ENCODE data around the gene SMARCA2.
A peak's percentile ranks its signal among the peaks of the same experiment; 100 is the strongest.
"Not testable (repeated sequence)": the region's sequence is repeated elsewhere in the genome, so short reads cannot be mapped to it uniquely, and the experiment has no call there.

SMARCA2 gene

DNA sequence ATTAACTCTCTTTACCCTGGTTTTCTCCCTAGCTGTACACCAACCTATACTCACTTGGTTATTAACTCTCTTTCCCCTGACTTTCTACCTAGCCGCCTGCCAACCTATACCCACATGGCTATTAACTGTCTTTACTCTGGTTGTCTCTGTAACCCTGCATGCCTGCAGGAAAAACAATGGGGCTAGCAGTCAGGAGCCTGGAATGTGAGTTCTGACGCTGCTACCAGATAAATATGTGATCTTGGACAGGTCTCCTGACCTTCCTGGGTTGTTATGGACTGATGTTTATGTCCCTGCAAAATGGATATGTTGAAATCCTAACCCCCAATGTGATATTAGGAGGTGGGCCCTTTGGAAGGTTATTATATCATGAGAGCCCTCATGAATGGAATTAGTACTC is 119.2 kb downstream of the SMARCA2 start:
- no peak for DNase-seq (ENCODE audit: extremely low read depth in 1 of 2, low read depth in 1 of 2)

DNA sequence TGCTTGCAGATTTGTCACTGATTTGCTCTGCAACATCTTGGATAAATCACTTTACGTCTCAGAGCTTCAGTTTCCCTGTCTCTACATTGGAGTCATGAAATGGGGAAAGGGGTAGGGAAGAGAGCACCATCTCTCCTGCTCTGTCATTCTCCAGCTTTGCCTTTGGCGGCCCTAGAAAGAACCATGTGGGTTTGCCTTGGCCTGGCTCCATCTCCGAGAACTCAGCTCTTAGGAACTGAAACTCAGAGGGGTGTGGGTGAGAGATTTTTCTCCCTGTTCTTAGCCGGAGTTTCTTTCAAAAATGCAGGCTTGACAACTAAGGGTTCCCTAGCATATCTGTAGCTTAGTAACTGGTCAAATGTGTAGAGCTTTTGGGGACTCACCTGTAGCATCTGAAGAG is 123.5 kb downstream of the SMARCA2 start:
- no peak for DNase-seq (ENCODE audit: extremely low read depth in 1 of 2, low read depth in 1 of 2)

DNA sequence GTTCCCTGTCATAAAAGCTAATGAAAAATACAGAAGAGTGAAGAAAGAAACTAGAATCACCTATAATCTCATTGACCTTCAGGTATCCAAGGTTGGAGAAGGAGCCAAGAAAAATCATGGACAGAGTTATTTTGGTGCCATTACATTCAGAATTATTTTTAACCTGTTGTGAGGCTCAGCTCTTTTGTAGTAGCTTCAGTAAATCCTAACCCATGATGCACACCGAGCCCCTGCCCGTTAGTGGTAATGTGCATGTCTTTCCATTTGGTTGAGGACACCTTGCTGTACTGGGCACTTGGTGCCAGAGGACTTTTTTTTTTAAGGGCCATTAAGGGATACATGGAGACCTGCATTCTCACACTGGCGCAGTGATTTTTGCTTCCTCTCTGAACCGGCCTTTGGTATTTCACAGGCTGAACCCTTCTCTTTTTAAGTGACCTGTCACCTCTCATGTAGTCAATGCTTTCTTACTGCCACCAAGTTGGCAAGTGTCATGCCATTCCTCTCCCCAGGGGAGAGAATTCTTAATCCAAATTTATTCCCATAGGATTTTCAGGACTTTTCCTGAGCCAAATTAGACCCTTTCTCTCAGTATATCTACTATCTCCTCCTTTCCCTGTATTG is 125.6 kb downstream of the SMARCA2 start:
- DNase-seq (ENCODE audit: extremely low read depth in 1 of 2, low read depth in 1 of 2), result no peak

DNA sequence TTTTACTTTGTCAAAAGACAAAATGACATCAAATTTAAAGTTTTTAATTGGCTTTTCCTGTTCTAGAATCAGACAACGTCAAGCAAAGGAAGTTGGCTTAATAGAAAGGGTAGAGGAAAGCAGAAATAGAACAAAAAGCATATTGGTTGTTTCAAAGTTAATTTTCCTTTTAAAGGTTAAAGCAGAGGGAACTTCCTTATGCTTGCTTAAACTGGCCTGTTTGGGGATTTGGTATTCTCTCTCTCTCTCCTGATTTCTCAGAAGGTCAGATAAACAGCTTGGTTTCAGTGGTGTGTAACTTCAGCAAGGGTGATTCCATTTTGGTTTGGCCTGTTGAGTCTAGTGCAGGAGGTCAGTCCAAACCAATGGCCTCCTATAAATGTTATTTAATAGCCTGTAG is 127.1 kb downstream of the SMARCA2 start:
- no peak for DNase-seq (ENCODE audit: extremely low read depth in 1 of 2, low read depth in 1 of 2)

DNA sequence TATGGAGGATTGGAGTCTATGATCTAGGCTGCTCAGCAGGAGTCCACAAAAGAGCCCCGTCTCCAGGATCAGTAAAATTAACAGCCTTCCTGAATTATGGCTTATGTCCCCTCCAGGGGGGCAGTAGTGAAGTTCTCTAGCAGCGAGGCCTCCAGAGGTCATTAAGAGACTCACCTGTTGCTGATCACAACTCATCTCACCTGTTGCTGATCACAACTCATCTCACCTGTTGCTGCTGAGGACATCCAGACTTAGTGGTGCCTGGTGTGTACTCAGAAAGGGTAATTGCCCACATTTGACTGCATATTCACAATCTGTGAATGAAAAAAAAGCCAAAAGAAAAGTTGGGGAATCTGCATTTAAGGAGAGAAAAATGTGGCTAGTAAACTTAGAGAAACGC is 129.5 kb downstream of the SMARCA2 start:
- no peak for DNase-seq (ENCODE audit: extremely low read depth in 1 of 2, low read depth in 1 of 2)

DNA sequence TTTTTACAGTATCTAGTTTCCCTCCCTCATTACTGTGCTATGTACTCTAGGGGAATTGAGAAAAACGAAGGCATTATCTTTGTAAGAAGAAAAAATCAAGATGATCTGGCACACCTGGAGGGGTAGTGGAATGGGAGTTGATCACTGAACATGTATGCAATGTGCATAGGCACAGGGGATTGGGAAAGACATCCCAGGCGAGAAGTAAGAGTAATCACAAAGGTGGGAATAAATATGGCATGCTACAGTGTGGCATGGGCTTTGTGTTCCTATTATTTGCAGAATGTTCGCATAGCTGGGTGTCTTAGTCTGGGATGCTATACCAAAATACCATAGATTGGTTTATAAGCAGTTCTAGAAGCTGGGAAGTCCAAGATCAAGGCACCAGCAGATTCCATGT is 130.6 kb downstream of the SMARCA2 start:
- DNase-seq (ENCODE audit: extremely low read depth in 1 of 2, low read depth in 1 of 2), result no peak

DNA sequence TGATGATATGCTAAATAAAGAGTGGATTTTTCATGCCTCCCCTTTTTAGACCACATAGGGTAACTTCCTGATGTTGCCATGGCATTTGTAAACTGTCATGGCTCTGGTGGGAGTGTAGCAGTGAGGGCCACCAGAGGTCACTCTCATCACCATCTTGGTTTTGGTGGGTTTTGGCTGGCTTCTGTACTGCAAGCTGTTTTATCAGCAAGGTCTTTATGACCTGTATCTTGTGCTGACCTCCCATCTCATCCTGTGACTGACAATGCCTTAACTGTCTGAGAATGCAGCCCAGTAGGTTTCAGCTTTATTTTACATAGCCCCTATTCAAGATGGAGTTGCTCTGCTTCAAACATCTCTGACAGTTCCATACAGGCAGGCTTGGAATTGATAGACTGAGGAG is 131.6 kb downstream of the SMARCA2 start:
- not testable (repeated sequence) for DNase-seq (ENCODE audit: extremely low read depth in 1 of 2, low read depth in 1 of 2)

DNA sequence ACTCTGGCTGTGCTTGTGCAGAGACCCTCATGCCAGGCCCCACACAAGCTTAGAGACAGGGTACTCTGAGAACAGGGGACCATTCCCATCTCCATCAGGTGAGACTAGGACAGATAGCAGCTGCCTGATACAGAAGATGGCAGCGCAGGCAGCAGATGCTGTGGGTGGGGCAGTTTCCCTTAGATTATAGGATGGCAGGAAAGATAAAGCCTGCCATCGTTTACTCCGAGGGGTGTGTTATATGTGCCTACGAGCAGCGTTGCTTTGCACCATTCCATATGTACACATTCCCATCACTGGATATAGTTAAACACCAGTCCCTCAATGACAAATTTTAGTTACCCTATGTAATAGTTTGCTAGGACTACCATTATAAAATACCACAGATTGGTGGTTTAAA is 135.2 kb downstream of the SMARCA2 start:
- DNase-seq (ENCODE audit: extremely low read depth in 1 of 2, low read depth in 1 of 2), result no peak

DNA sequence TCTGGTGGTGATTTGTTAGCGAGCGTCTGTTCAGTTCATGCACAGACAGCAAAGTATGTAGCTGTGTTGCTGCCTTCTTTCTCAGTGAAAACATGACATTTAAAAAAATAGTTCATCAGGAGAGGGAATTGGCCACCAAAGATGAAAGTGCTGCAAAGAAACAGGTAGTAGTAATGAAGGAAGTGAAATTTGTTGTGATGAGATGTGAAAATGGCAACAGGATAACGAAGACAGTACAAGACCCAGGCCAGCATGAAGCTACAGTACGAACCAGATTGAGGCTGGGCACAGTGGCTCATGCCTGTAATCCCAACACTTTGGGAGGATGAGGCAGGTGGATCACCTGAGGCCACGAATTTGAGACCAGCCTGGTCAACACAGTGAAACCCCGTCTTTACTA is 136.0 kb downstream of the SMARCA2 start:
- no peak for DNase-seq (ENCODE audit: extremely low read depth in 1 of 2, low read depth in 1 of 2)

DNA sequence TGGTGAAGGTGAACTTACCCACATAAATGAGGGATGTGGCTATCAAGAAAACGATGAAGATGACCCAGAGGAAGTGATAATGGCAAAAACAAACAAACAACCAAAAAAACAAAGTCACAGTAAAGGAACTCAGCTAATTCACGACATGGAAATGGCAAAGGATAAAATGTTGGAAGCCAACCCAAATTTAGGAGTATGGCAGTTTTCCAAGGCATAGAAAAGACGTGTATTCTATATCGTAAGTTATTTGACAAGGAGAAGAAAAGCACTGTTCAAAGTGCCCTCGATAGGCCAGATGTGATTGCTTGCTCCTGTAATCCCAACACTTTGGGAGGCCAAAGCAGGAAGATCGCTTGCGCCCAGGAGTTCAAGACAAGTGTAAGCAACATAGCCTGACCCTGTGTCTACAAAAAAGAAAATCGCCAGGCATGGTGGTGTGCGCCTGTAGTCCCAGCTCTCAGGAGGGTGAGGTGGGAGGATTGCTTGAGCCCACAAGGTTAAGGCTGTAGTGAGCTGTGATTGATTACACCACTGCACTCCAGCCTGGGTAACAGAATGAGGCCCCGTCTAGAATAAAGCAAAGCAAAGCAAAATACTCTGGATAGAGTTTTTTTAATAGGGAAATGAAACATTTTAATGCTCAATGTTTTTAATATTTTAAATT is 138.0 kb downstream of the SMARCA2 start:
- DNase-seq (ENCODE audit: extremely low read depth in 1 of 2, low read depth in 1 of 2), result no peak

DNA sequence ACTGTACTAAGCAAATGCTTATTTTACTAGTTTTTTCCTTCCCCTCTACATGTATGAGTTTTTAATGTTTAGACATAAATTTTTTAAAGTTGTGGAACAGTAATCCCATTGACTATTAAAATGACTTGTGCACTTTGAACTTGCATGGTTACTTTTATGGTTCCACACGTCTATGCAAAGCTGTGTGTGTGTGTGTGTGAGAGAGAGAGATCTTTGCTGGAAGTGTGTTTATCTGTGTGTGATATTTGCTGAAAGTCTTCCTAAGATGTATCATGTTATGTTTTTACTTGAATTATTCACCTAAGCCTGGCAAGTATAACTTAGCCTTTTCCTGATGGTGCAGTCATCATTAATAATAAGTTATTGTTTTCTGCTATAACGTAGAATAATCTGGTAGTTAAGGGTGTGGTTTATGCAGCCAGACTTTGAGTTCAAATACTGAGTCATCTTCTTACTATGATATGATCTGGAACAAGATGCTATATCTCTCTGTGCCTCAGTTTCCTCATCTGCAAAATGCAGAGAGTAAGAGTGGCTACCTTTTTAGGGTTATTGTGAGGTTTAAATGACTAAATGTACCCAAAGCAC is 138.6 kb downstream of the SMARCA2 start:
- DNase-seq (ENCODE audit: extremely low read depth in 1 of 2, low read depth in 1 of 2), result no peak

DNA sequence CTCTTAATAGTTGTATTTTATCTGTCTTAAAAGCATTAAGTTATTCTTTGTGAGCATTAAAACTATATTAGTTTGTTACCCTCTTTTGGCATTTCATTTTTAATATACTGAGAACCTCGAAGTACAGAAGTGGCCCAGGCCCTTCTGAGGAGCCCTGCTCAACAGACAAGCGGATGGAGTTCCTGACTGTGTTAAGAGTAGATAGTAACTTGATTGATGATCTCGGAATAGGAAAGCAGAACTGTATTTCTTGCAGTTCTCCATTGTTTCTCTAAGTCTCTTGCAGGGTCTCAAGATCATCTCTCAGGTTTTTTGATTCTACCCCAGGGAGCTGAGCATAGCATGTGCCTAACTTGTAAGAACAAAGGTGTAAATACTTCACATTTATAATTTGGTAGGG is 139.6 kb downstream of the SMARCA2 start:
- DNase-seq (ENCODE audit: extremely low read depth in 1 of 2, low read depth in 1 of 2), result no peak

DNA sequence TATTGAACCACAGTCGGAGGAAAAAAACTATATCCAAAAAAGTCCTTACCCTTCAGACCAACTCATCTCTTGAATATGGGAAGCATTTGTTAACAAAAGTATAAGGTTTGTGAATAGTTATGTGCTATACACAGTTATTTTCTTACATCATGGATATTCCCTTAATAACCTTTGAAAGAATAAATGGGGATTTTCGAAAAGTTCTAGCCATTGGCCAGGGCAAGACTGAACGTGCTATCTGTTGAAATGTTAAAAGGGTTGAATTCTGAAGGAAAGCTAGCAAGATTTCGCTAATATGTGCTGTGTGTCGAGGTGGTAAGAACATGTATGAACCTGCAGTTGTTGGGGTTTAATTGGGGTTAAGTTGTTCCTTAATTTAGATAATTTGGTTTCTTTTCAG is 140.8 kb downstream of the SMARCA2 start:
- no peak for DNase-seq (ENCODE audit: extremely low read depth in 1 of 2, low read depth in 1 of 2)

DNA sequence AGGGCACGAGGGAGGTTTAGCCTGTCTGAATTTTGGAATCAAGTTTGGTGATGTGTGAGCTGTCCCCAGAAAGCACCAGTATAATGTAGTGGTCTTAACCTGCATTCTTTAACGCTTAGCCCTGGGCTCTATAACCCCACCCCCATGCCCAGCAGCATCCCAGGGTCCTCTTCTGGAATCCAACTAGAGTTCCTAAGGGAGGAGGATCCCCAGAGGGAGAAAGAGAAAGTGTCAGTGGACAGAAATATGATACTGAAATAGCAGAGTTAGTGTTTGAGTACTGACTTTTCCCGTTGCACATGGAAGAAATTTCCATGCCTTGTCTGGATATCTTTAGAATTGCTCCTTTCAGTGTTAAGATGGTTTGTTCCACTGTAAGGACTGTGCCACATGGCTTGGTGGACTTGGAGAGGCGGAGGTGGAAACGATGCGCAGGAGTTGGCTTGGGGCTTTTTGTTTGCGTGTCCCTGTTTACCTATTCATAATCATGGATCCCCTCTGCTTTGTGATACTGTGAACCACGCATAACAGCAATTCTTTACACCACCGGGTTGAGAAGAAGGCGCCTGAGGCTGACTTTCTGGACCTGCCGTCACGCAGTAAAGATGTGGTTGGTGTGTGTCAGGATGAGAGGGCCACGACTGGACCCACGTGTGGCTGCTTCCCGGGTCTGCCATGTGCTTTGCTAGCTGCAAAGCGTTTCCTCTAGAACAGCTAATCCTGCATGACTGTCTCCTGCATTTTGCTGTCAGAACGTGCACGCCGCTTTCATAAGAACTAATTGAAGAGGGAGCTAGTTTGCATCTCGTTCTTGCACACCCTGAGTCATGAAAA is 142.3 kb downstream of the SMARCA2 start:
- DNase-seq (ENCODE audit: extremely low read depth in 1 of 2, low read depth in 1 of 2), result peak; percentile 25 to 30

DNA sequence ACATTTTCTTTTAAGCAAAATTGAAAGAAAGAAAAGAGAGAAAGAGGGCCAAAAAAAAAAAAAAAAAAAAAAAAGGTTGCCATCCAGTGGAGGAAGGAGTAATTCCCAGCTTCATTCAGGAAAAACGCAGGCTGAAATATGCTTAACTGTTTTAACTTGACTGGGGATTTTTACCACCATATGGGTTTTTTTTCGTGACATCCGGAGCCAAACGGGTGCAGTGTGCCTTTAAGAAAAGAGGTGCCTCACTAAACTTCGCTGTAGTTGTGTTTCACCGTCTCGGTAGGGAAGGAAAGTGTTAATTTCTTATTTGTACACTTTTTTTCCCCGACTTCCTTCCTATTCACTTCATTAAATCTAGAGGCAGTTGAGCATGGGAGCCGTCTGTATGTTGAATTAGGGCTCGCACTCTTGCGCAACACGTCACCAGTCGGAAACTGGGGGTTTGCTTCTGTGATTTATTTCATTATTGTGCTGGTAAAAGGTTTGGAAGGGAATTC is 143.0 kb downstream of the SMARCA2 start:
- DNase-seq (ENCODE audit: extremely low read depth in 1 of 2, low read depth in 1 of 2), result no peak

DNA sequence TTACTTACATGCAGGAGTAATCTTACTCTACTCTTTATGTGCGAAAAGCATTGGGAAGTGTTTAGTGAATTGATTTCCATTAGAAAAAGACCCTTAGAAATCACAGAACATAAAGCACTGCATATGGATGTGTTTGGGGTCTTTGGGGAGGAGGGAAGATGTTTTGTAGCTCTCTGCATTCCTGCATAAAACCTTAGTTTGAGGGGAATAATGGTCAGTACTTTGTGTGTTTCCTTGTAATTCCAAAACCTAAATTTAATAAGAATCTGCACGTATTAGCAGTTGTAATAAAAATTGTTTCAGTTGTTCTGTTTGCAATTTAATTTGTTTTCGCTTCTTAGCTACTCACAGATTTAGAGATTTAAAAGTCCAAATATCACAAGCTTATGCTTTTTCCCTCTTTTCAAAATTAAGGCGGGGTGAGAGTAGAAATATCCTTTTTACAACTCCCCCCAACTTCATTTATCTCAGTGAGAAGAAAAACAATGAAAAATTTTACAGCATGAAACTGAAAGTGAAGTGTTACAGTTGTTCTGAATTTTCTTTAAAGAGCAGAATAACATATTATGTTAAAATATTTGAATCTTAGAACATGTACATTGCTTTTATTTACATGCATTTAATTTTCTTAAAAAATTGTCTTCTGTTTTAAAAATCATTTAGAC is 143.8 kb downstream of the SMARCA2 start:
- no peak for DNase-seq (ENCODE audit: extremely low read depth in 1 of 2, low read depth in 1 of 2)

DNA sequence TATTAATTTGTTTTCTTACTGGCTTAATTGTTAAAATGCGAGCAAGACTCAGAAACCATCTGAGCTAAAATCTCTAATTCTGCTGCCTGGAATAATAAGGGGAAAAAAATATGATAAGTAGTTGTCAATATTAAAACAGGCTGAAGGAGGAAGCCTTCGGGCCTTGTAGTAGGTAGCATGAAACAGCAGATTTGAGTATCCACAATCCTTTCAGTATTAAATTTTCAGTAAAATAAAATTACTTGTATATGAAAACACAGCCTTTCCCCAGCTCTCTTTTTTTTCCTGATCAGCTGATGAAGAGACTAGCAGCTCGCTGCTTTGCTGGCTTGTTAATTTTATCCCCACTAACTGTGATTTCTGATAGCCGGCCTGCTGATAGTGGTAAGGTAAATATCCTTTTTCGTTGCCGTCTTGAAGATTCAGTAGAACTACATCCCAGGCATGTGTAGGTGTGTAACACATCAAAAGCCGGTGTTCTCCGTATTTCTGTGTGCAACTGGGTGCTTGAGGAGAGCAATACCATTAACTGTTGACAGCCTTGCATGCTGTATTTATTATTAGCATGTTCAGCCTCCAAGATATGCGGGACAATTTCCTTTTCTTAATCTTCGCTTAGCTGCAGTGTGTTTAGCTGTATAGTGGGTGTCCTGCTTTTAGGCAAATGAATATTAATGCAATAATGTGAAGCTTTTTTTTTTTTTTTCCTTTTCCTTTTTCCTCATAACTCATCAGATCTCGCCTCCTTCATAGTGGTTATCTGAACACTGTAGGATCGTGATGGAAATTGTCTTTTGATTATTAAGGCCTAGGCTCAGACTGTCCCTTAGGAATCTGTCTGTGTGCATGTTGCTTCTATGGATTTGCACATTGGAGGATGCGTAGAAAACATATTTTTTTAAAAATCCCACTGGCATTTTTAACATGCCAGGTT is 144.6 kb downstream of the SMARCA2 start:
- DNase-seq (ENCODE audit: extremely low read depth in 1 of 2, low read depth in 1 of 2), result no peak

DNA sequence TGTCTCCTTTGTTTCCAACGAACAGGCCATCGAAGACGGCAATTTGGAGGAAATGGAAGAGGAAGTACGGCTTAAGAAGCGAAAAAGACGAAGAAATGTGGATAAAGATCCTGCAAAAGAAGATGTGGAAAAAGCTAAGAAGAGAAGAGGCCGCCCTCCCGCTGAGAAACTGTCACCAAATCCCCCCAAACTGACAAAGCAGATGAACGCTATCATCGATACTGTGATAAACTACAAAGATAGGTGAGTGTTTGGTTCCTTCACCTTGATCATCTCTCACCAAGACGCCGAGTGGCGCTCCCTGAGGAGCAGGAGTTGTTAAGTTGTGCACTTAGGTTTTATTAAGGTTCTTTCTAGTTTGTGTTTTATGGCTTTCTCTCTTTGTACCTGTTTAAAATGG is 146.5 kb downstream of the SMARCA2 start:
- no peak for DNase-seq (ENCODE audit: extremely low read depth in 1 of 2, low read depth in 1 of 2)

DNA sequence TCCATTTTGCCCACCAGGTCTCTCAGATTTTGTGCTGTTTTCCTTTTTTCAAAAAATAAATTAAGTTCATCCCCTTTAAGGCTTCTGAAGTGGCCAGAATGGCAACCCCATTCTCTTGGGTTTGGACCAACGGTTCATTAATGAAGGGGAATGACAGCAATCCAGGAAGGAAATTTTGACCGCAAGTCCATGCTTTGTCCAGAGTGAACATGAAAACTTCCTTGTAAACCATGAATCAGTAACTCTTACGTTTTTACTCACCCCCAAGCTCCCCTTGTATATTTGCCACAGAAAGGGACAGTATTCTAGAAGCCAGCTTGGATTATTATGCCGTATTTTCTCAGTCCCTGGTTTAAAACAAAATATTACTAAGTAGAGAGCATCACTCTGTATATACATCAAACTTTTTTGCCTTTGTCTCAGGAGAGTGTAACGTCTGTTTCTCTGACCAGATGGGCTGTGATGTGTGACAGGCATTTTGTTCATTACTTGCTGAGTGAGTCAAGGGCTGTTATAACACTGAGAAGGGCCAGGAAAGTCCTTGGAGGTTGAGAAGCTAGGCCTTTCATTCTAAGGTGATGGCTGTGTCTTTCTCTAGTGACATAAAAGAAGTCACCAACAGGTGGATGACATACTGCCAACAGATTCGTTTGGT is 148.2 kb downstream of the SMARCA2 start:
- DNase-seq (ENCODE audit: extremely low read depth in 1 of 2, low read depth in 1 of 2), result no peak

All from stimulated activated CD8-positive, alpha-beta memory T cell treated with anti-CD3 and anti-CD28 coated beads, Interleukin-7, amount 100 ng/mL, for 48 hours (primary cell).